ENCODE measurements around the gene RAPSN.

DNA sequence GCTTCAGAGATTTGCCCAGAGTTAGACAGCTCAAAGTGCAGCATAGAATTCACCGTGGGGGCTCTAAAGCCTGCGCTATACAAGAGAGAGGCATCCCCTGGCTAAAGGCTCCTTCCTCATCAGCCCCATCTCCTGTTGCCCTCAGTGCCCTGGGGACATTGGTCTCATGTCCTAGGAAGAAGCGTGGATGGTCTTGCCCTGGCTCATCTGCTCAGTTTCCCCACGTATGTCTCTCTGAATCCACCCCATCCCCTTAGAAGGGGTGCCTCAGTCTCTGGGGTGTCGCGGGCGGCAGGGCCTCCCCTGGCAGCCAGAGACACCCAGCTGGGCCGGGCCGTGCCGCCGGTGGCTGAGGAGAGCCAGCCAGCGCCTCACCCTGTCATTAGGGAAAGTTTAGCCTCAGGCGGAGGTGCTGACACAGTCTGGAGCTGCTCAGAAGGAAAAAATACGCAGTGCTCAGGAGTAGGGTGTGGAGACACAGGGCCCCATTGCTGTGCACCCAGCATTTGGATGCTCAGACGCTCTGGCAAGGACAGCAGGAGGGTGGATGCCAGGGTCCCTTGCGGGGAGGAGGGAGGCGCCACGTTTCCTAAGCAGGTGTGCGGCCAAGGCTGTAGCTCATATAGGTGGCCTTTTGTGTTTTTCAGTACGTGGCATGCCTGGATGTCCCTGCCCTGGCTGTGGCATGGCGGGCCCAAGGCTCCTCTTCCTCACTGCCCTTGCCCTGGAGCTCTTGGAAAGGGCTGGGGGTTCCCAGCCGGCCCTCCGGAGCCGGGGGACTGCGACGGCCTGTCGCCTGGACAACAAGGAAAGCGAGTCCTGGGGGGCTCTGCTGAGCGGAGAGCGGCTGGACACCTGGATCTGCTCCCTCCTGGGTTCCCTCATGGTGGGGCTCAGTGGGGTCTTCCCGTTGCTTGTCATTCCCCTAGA lies 39.2 kb downstream of the RAPSN start:
- TF ChIP-seq, protein P1, sequence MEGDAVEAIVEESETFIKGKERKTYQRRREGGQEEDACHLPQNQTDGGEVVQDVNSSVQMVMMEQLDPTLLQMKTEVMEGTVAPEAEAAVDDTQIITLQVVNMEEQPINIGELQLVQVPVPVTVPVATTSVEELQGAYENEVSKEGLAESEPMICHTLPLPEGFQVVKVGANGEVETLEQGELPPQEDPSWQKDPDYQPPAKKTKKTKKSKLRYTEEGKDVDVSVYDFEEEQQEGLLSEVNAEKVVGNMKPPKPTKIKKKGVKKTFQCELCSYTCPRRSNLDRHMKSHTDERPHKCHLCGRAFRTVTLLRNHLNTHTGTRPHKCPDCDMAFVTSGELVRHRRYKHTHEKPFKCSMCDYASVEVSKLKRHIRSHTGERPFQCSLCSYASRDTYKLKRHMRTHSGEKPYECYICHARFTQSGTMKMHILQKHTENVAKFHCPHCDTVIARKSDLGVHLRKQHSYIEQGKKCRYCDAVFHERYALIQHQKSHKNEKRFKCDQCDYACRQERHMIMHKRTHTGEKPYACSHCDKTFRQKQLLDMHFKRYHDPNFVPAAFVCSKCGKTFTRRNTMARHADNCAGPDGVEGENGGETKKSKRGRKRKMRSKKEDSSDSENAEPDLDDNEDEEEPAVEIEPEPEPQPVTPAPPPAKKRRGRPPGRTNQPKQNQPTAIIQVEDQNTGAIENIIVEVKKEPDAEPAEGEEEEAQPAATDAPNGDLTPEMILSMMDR (conservative IDR thresholded peaks at IDR 0.05 in 1 of 2, IDR thresholded peaks at IDR 0.05 in 1 of 2; ENCODE audit: low read depth in 1 of 2, low read length in 2 of 2): no peak
- no peak for TF ChIP-seq EZH2 (IDR thresholded peaks at IDR 0.05; ENCODE audit: low read length, missing control alignments)

Data from fibroblast of lung (primary cell).